H9 (cell line): Measurements from ENCODE around the gene MYBPC3. TPM values are rescaled to one million over a fixed set of nuclear protein-coding genes. Genes with fewer than 3 reads are reported as not detected.
A peak's percentile ranks its signal among the peaks of the same experiment; 100 is the strongest.

Source experiments
- DNase-seq: peaks from one replicate; pipeline ENCODE4 v3.0.0-alpha.2; 2017
- H2AFZ ChIP-seq: one replicate; pipeline ENCODE4 v1.6.1; 2013; ENCODE audit warnings: mild to moderate bottlenecking, low read length, control low read depth, moderate library complexity
- H2AK5ac ChIP-seq: 2 replicates; pipeline ENCODE4 v1.6.1; 2013; ENCODE audit warnings: low read length, control low read depth, mixed read lengths; ENCODE audit not compliant: insufficient read length
- H2BK120ac ChIP-seq: one replicate; pipeline ENCODE4 v1.6.1; 2013; ENCODE audit warnings: low read depth, mild to moderate bottlenecking, low read length, control low read depth, inconsistent platforms; ENCODE audit not compliant: poor library complexity, severe bottlenecking
- H2BK12ac ChIP-seq: 2 replicates; pipeline ENCODE4 v1.6.1; 2013; ENCODE audit warnings: low read length, control low read depth, mixed read lengths, low read depth; ENCODE audit not compliant: insufficient read length
- H2BK15ac ChIP-seq: 2 replicates; pipeline ENCODE4 v1.6.1; 2013; ENCODE audit warnings: low read depth, low read length, control low read depth
- H2BK20ac ChIP-seq: one replicate; pipeline ENCODE4 v1.6.1; 2013; ENCODE audit warnings: low read depth, mild to moderate bottlenecking, low read length, control low read depth, inconsistent platforms; ENCODE audit not compliant: poor library complexity, severe bottlenecking
- H2BK5ac ChIP-seq: 2 replicates; pipeline ENCODE4 v1.6.1; 2013; ENCODE audit warnings: low read length, control low read depth, mixed read lengths; ENCODE audit not compliant: insufficient read length
- H3K14ac ChIP-seq: 2 replicates; pipeline ENCODE4 v1.6.1; 2013; ENCODE audit warnings: low read length, control low read depth; ENCODE audit not compliant: insufficient read depth
- H3K18ac ChIP-seq: 2 replicates; pipeline ENCODE4 v1.6.1; 2013; ENCODE audit warnings: low read depth, mild to moderate bottlenecking, mixed read lengths, low read length, control low read depth; ENCODE audit not compliant: insufficient read length
- H3K23ac ChIP-seq: 2 replicates; pipeline ENCODE4 v1.6.1; 2013; ENCODE audit warnings: low read length, control low read depth, mixed read lengths, low read depth; ENCODE audit not compliant: insufficient read length
- H3K23me2 ChIP-seq: 2 replicates; pipeline ENCODE4 v1.6.1; 2013; ENCODE audit warnings: low read depth, mild to moderate bottlenecking, mixed read lengths, low read length, control low read depth; ENCODE audit not compliant: insufficient read length, poor library complexity, severe bottlenecking
- H3K27ac ChIP-seq: 2 replicates; pipeline ENCODE4 v1.5.1; 2013; ENCODE audit warnings: low read length, control low read depth, mixed read lengths, low read depth; ENCODE audit not compliant: insufficient read length
- H3K27me3 ChIP-seq: 2 replicates; pipeline ENCODE4 v1.6.1; 2013; ENCODE audit warnings: low read length, control low read depth, inconsistent platforms; ENCODE audit not compliant: insufficient read depth
- H3K4ac ChIP-seq: 2 replicates; pipeline ENCODE4 v1.6.1; 2013; ENCODE audit warnings: low read depth, mild to moderate bottlenecking, control low read depth, inconsistent platforms, low read length, moderate library complexity
- H3K4me1 ChIP-seq: 2 replicates; pipeline ENCODE4 v1.6.1; 2013; ENCODE audit warnings: low read length, control low read depth, inconsistent platforms; ENCODE audit not compliant: insufficient read depth
- H3K4me2 ChIP-seq: 2 replicates; pipeline ENCODE4 v1.6.1; 2013; ENCODE audit warnings: low read length, control low read depth, mixed read lengths; ENCODE audit not compliant: insufficient read length, insufficient read depth
- H3K56ac ChIP-seq: 2 replicates; pipeline ENCODE4 v1.6.1; 2013; ENCODE audit warnings: low read depth, mild to moderate bottlenecking, mixed read lengths, low read length, control low read depth; ENCODE audit not compliant: insufficient read length
- H3K79me1 ChIP-seq: 2 replicates; pipeline ENCODE4 v1.6.1; 2013; ENCODE audit warnings: low read depth, mild to moderate bottlenecking, moderate library complexity, low read length, control low read depth, inconsistent platforms; ENCODE audit not compliant: insufficient read depth, poor library complexity, severe bottlenecking
- H3K79me2 ChIP-seq: 2 replicates; pipeline ENCODE4 v1.6.1; 2013; ENCODE audit warnings: low read length, control low read depth, inconsistent platforms; ENCODE audit not compliant: insufficient read depth
- H3K9ac ChIP-seq: 2 replicates; pipeline ENCODE4 v1.6.1; 2013; ENCODE audit warnings: low read length, control low read depth, mixed read lengths; ENCODE audit not compliant: insufficient read length; ENCODE audit errors: extremely low read depth
- H3K9me3 ChIP-seq: one replicate; pipeline ENCODE4 v1.6.1; 2013; ENCODE audit warnings: low read depth, low read length, inconsistent platforms; ENCODE audit not compliant: control insufficient read depth
- H3T11ph ChIP-seq: one replicate; pipeline ENCODE4 v1.6.1; 2013; ENCODE audit warnings: mild to moderate bottlenecking, low read length, control low read depth, inconsistent platforms
- H4K20me1 ChIP-seq: one replicate; pipeline ENCODE4 v1.6.1; 2013; ENCODE audit not compliant: control insufficient read depth, insufficient read length, insufficient read depth
- H4K5ac ChIP-seq: 2 replicates; pipeline ENCODE4 v1.6.1; 2013; ENCODE audit warnings: low read depth, mild to moderate bottlenecking, mixed read lengths, low read length, control low read depth; ENCODE audit not compliant: insufficient read length
- H4K8ac ChIP-seq: replicated peaks from 2 replicates; pipeline ENCODE4 v1.6.1; 2013; ENCODE audit warnings: low read length, control low read depth, mixed read lengths, low read depth; ENCODE audit not compliant: insufficient read length
- H4K91ac ChIP-seq: 2 replicates; pipeline ENCODE4 v1.6.1; 2013; ENCODE audit warnings: low read depth, mild to moderate bottlenecking, moderate library complexity, mixed read lengths, low read length, control low read depth; ENCODE audit not compliant: insufficient read length
- H3K27ac Mint-ChIP-seq, 3 experiments: 2 replicates in 2 of 3; 3 replicates in 1 of 3; pipeline ENCODE4 v1.8.0; 2020 to 2021; ENCODE audit warnings: mixed read lengths in 3 of 3, mild to moderate bottlenecking in 1 of 3, moderate library complexity in 1 of 3
- H3K27me3 Mint-ChIP-seq: 2 replicates; pipeline ENCODE4 v1.8.0; 2021; ENCODE audit warnings: low read depth, mild to moderate bottlenecking, moderate library complexity, mixed read lengths
- H3K36me3 Mint-ChIP-seq, 3 experiments: 2 replicates in 2 of 3; 3 replicates in 1 of 3; pipeline ENCODE4 v1.8.0; 2020 to 2021; ENCODE audit warnings: low read depth in 3 of 3, mixed read lengths in 3 of 3; ENCODE audit not compliant: insufficient read depth in 1 of 3
- H3K4me1 Mint-ChIP-seq, 2 experiments: 2 replicates each; pipeline ENCODE4 v1.8.0; 2020; ENCODE audit warnings: mixed read lengths in 2 of 2
- H3K4me3 Mint-ChIP-seq, 2 experiments: 2 replicates in 1 of 2; 3 replicates in 1 of 2; pipeline ENCODE4 v1.8.0; 2020 to 2021; ENCODE audit warnings: mild to moderate bottlenecking in 2 of 2, mixed read lengths in 2 of 2, moderate library complexity in 1 of 2
- H3K9me3 Mint-ChIP-seq, 2 experiments: 2 replicates in 1 of 2; 3 replicates in 1 of 2; pipeline ENCODE4 v1.8.0; 2020; ENCODE audit warnings: mild to moderate bottlenecking in 2 of 2, mixed read lengths in 2 of 2, moderate library complexity in 1 of 2
- WGBS: extraction: QIAGEN DNeasy Blood & Tissue Kit; methylation state at CpG from one replicate; pipeline ENCODE4 v1.1.7; 2013; ENCODE audit warnings: missing lambda C conversion rate, low lambda C conversion rate, mixed read lengths; ENCODE audit not compliant: insufficient read length; ENCODE audit errors: extremely low coverage; 5-methylcytosine and 5-hydroxymethylcytosine counted together
- total RNA-seq: library from RNA; stranded (reverse); gene quantifications from 2 replicates; pipeline ENCODE4 v1.2.1, GENCODE V29; 2021
- TF ChIP-seq, protein P1 (sequence below): fragments of 200-600 bp; sonication (generic); conservative IDR thresholded peaks from 3 replicates; pipeline ENCODE4 v1.8.0; 2021; ENCODE audit warnings: antibody characterized with exemption, mild to moderate bottlenecking

The MYBPC3 gene
- total RNA-seq, 1 experiment from 2014 or later: not detected

DNA sequence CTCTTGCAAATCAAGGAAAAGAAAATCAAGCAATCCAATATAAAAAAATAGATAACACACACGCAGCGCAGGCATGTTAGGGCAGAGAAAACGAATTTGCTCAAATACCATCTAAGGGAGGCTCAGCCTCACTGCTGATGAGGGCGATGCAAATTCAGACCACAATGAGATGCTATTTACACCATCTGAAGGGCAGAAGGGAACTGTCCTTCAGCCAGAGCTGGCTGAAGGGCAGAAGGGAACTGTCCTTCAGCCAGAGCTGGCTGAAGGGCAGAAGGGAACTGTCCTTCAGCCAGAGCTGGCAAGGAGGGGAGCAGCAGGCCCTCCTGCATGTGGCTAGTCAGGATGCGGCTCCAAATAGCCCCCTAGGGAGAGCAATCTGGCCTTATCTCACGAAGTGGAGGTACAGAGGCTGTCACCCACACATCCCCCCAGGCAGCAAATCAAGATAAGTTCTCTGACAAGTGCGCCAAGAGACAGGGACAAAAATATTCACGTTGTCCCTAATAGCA, 48.3 kb upstream of the MYBPC3 start:
- Histone ChIP-seq H3K23ac (no peak overlapping the region), H2AFZ (no peak overlapping the region), H3K4ac (no peak overlapping the region), H3K79me2 (no peaks in the 10 kb centered on the region), H3K14ac (no peak overlapping the region), H4K91ac (no peak overlapping the region), H2AK5ac (no peak overlapping the region), H3K56ac (no peak overlapping the region), H3K4me2 (peak overlapping the region; percentile 67), H3K18ac (no peak overlapping the region), H3T11ph (no peak overlapping the region), H4K20me1 (no peaks in the 10 kb centered on the region), H3K27ac (peak overlapping the region; percentile 3), H2BK20ac (no peak overlapping the region), H3K9ac (no peak overlapping the region), H2BK120ac (no peak overlapping the region), H3K27me3 (no peaks in the 10 kb centered on the region), H4K8ac (no peak overlapping the region), H3K4me1 (peaks cover 3% of the 10 kb centered on the region), H2BK15ac (no peak overlapping the region), H2BK5ac (no peak overlapping the region), H3K79me1 (no peaks in the 10 kb centered on the region), H4K5ac (no peak overlapping the region), H3K9me3 (no peaks in the 10 kb centered on the region), H3K23me2 (peaks cover 4% of the 10 kb centered on the region), H2BK12ac (no peak overlapping the region)
- TF ChIP-seq, protein P1, sequence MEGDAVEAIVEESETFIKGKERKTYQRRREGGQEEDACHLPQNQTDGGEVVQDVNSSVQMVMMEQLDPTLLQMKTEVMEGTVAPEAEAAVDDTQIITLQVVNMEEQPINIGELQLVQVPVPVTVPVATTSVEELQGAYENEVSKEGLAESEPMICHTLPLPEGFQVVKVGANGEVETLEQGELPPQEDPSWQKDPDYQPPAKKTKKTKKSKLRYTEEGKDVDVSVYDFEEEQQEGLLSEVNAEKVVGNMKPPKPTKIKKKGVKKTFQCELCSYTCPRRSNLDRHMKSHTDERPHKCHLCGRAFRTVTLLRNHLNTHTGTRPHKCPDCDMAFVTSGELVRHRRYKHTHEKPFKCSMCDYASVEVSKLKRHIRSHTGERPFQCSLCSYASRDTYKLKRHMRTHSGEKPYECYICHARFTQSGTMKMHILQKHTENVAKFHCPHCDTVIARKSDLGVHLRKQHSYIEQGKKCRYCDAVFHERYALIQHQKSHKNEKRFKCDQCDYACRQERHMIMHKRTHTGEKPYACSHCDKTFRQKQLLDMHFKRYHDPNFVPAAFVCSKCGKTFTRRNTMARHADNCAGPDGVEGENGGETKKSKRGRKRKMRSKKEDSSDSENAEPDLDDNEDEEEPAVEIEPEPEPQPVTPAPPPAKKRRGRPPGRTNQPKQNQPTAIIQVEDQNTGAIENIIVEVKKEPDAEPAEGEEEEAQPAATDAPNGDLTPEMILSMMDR: no peak
- Mint-ChIP-seq H3K27ac (peak overlapping the region; percentile 95 to 99 (median 96)), H3K9me3 (no peaks in the 10 kb centered on the region), H3K27me3 (no peaks in the 10 kb centered on the region; the same call in 1 of the 2 replicates), H3K4me1 (peaks cover 27 to 39% of the 10 kb centered on the region in 2 experiments), H3K36me3 (no peaks in the 10 kb centered on the region), H3K4me3 (peak overlapping the region; percentile 72 to 83)
- no CpG with 5 or more reads among the region's 8 CpGs for WGBS
- DNase-seq: peak; percentile 26
